ENCODE measurements around the gene NMT1. TPM values are rescaled to one million over a fixed set of nuclear protein-coding genes. Genes with fewer than 3 reads are reported as not detected.

NMT1 gene
- total RNA-seq, 2 donors from 2014 or later = 122 to 136 TPM

- WGBS, 2 experiments (ENCODE audit: insufficient coverage in 1 of 2, insufficient read length in 1 of 2) = 93 to 94% methylated on average over 5 to 8 of the region's 8 CpGs
Observed at GRCh38 chr17:45119964-45120363, 58.8 kb downstream of the NMT1 start.

GRCh38 chr17:45120558-45120957, 59.4 kb downstream of the NMT1 start:
- H3K27me3 Mint-ChIP-seq (ENCODE audit: insufficient read depth) = peaks cover 3% of the 10 kb centered on the region
- peaks cover 8% of the 10 kb centered on the region for H3K36me3 Mint-ChIP-seq (ENCODE audit: low read depth)
- Histone ChIP-seq H3K4me1 (ENCODE audit: control insufficient read depth, insufficient read depth, low read length) (no peaks in the 10 kb centered on the region), H3K36me3 (ENCODE audit: control insufficient read depth, insufficient read depth, low read length) (no peaks in the 10 kb centered on the region), H3K4me3 (ENCODE audit: low read length) (no peak overlapping the region), H3K27me3 (ENCODE audit: control insufficient read depth, insufficient read depth, low read length, poor library complexity, severe bottlenecking) (no peaks in the 10 kb centered on the region), H3K27ac (ENCODE audit: low read depth, low read length) (no peak overlapping the region), H3K9me3 (ENCODE audit: control insufficient read depth, low read length) (no peaks in the 10 kb centered on the region), H3K9ac (ENCODE audit: extremely low read depth, low read length, poor library complexity, severe bottlenecking) (no peak overlapping the region)
- H3K4me3 Mint-ChIP-seq = no peak overlapping the region
- no peaks in the 10 kb centered on the region for H3K9me3 Mint-ChIP-seq
- no peak for TF ChIP-seq CTCF (conservative IDR thresholded peaks at IDR 0.05)
- no peaks in the 10 kb centered on the region for H3K4me1 Mint-ChIP-seq
- 95% methylated on average over 16 to 22 of the region's 22 CpGs for WGBS, 2 experiments (ENCODE audit: insufficient coverage in 1 of 2, insufficient read length in 1 of 2)
- DNase-seq = peak; percentile 64
- no peak overlapping the region for H3K27ac Mint-ChIP-seq

More at GRCh38 chr17:45119964-45120363, 58.8 kb downstream of the NMT1 start:
- no peaks in the 10 kb centered on the region for H3K4me1 Mint-ChIP-seq
- no peak overlapping the region for H3K4me3 Mint-ChIP-seq
- H3K27me3 Mint-ChIP-seq (ENCODE audit: insufficient read depth) = peaks cover 3% of the 10 kb centered on the region
- H3K27ac Mint-ChIP-seq = no peak overlapping the region
- Histone ChIP-seq H3K27ac (ENCODE audit: low read depth, low read length) (no peak overlapping the region), H3K9ac (ENCODE audit: extremely low read depth, low read length, poor library complexity, severe bottlenecking) (no peak overlapping the region), H3K27me3 (ENCODE audit: control insufficient read depth, insufficient read depth, low read length, poor library complexity, severe bottlenecking) (no peaks in the 10 kb centered on the region), H3K36me3 (ENCODE audit: control insufficient read depth, insufficient read depth, low read length) (no peaks in the 10 kb centered on the region), H3K4me3 (ENCODE audit: low read length) (no peak overlapping the region), H3K4me1 (ENCODE audit: control insufficient read depth, insufficient read depth, low read length) (no peaks in the 10 kb centered on the region), H3K9me3 (ENCODE audit: control insufficient read depth, low read length) (no peaks in the 10 kb centered on the region)
- peaks cover 8% of the 10 kb centered on the region for H3K36me3 Mint-ChIP-seq (ENCODE audit: low read depth)
- no peak for DNase-seq
- no peaks in the 10 kb centered on the region for H3K9me3 Mint-ChIP-seq
- no peak for TF ChIP-seq CTCF (conservative IDR thresholded peaks at IDR 0.05)

GRCh38 chr17:45121055-45121454, 59.9 kb downstream of the NMT1 start:
- Histone ChIP-seq H3K36me3 (ENCODE audit: control insufficient read depth, insufficient read depth, low read length) (no peaks in the 10 kb centered on the region), H3K9me3 (ENCODE audit: control insufficient read depth, low read length) (no peaks in the 10 kb centered on the region), H3K4me1 (ENCODE audit: control insufficient read depth, insufficient read depth, low read length) (no peaks in the 10 kb centered on the region), H3K9ac (ENCODE audit: extremely low read depth, low read length, poor library complexity, severe bottlenecking) (no peak overlapping the region), H3K27ac (ENCODE audit: low read depth, low read length) (no peak overlapping the region), H3K27me3 (ENCODE audit: control insufficient read depth, insufficient read depth, low read length, poor library complexity, severe bottlenecking) (no peaks in the 10 kb centered on the region), H3K4me3 (ENCODE audit: low read length) (no peak overlapping the region)
- peak; percentile 65 for DNase-seq
- Mint-ChIP-seq H3K4me1 (no peaks in the 10 kb centered on the region), H3K9me3 (no peaks in the 10 kb centered on the region), H3K36me3 (ENCODE audit: low read depth) (peaks cover 8% of the 10 kb centered on the region), H3K27me3 (ENCODE audit: insufficient read depth) (peaks cover 3% of the 10 kb centered on the region), H3K4me3 (no peak overlapping the region), H3K27ac (no peak overlapping the region)
- no peak for TF ChIP-seq CTCF (conservative IDR thresholded peaks at IDR 0.05)
- 96 to 98% methylated on average over 21 to 45 of the region's 45 CpGs for WGBS, 2 experiments (ENCODE audit: insufficient coverage in 1 of 2, insufficient read length in 1 of 2)
